GM19240 (cell line): ENCODE data around the gene P2RX6.

Experiments used
- DNase-seq: peaks from one replicate; pipeline ENCODE4 v3.0.0; 2011; ENCODE audit warnings: low spot score; ENCODE audit not compliant: insufficient read length

The P2RX6 gene

DNA sequence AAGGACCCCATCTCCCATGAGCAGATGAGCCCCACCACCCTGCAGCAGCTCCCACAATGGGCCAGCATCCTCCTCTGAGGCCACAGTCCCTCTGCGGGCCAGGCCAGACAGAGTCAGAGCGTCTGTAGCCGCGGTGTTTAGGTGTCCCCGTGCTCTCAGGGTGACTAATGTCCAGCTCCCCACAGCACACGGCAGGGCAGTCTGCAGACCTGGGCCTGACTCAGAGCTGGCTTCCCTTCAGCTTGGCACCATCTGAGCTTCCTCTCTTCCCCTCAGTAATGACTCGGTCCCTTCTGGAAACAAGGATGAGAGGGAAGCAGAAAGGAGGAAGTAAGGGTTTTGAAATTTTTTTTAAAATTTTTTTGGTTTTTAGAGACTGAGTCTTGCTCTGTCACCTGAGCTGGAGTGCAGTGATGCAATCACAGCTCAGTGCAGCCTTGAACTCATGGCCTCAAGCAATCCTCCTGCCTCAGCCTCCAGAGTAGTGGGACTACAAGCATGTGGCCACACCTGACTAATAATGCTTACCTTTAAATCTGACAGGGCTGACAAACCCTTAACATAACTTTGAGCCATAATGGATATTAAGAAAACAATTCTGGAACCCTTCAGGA lies 59.2 kb downstream of the P2RX6 start:
- no peak for DNase-seq

DNA sequence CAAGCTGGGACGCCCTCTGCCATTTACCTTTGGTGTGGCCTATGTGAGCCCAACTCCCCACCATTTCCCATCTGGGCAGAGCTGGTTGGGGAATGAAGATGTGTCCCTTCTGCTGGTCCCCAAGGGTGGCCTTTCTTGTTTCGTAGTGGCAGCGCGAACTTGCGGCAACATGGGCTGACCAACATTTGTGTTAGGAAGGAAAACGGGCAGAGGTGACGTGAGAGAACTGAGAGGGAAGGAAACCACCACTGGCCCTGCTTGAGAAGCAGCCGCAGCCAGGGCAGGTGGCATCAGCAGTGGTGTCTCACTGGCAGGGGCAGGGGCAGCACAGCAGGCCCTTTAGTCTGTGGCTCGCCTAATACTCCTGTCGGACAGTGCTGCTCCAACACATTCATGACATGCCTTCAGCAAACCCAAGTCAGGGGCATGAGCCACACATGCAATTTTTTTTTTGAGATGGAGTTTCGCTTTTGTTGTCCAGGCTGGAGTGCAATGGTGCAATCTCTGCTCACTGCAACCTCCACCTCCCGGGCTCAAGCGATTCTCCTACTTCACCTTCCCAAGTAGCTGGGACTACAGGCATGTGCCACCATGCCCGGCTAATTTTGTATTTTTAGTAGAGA lies 60.7 kb downstream of the P2RX6 start:
- DNase-seq, result no peak

DNA sequence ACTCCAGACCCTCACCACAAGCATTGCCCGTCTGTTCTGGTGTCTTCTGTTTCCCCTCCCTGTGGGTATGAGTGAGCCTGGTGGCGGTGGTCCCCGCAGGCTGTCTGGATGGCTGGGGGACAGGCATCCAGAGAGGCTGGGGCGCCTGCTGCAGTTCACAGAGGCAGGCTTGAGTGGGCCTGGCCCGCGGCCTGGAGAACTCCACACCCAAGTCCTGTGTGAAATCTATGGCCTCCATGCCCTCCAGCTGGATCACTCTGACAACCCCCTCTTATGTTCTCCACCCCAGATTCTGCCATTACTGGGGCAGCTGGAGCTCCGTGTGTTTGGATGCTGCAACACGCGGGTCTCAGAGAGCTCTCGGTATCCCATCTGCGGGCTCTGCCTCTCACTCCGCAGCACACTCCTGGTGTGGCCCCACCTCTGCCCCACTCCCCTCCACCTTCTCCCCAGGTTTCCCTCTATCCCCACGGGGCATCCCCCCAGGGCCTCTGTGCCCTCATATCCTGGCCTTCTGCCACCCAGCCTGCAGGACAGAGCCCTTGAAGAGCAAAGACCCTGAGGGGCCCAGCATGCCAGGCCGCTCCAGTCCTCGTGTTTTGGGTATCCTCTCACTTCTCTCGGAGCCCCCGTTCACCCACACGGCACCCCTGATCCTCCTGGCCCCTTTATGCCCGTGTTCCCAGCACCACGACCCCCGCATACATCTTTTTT lies 62.1 kb downstream of the P2RX6 start:
- no peak for DNase-seq
